Iris pigment epithelial cell (primary cell): ENCODE measurements around the gene BMPR1A.

Experiments
- DNase-seq: peaks from one replicate; pipeline ENCODE4 v3.0.0-alpha.2; 2011; ENCODE audit warnings: low read depth

Gene BMPR1A

GRCh38 chr10:86756511-86757112 is at the start of gene BMPR1A:
Gene BMPR1A (plus strand): TSS chr10:86756619. CDS start chr10:86876019, 119,400 bp downstream.
- no peak for DNase-seq

GRCh38 chr10:86706977-86707376 is 49.4 kb upstream of the BMPR1A start:
- DNase-seq, result no peak

GRCh38 chr10:86707505-86707904 is 48.9 kb upstream of the BMPR1A start:
- no peak for DNase-seq

- DNase-seq, result no peak
Observed at GRCh38 chr10:86708068-86708782, 48.2 kb upstream of the BMPR1A start.

GRCh38 chr10:86708783-86709380 is 47.5 kb upstream of the BMPR1A start:
- no peak for DNase-seq

- no peak for DNase-seq
Observed at GRCh38 chr10:86709396-86710185, 46.8 kb upstream of the BMPR1A start.

- peak; percentile 91 for DNase-seq
Observed at GRCh38 chr10:86710987-86711512, 45.4 kb upstream of the BMPR1A start.

GRCh38 chr10:86711513-86712316 is 44.7 kb upstream of the BMPR1A start:
- DNase-seq, result peak; percentile 41

GRCh38 chr10:86712317-86712707 is 44.1 kb upstream of the BMPR1A start:
- DNase-seq, result no peak

- no peak for DNase-seq
Observed at GRCh38 chr10:86715156-86715795, 41.1 kb upstream of the BMPR1A start.

GRCh38 chr10:86715836-86716235 is 40.6 kb upstream of the BMPR1A start:
- DNase-seq, result no peak

- DNase-seq, result no peak
Observed at GRCh38 chr10:86716466-86716865, 40.0 kb upstream of the BMPR1A start.

- no peak for DNase-seq
Observed at GRCh38 chr10:86718556-86718955, 37.9 kb upstream of the BMPR1A start.

GRCh38 chr10:86721232-86721631 is 35.2 kb upstream of the BMPR1A start:
- DNase-seq, result no peak

GRCh38 chr10:86723009-86723408 is 33.4 kb upstream of the BMPR1A start:
- DNase-seq, result no peak

GRCh38 chr10:86724445-86724844 is 32.0 kb upstream of the BMPR1A start:
- no peak for DNase-seq

GRCh38 chr10:86725980-86726676 is 30.3 kb upstream of the BMPR1A start:
- DNase-seq, result no peak

- DNase-seq, result no peak
Observed at GRCh38 chr10:86726677-86726999, 29.8 kb upstream of the BMPR1A start.

GRCh38 chr10:86727470-86727869 is 28.9 kb upstream of the BMPR1A start:
- DNase-seq, result no peak

- no peak for DNase-seq
Observed at GRCh38 chr10:86728056-86728455, 28.4 kb upstream of the BMPR1A start.

- no peak for DNase-seq
Observed at GRCh38 chr10:86729677-86730076, 26.7 kb upstream of the BMPR1A start.
